ENCODE data around the gene DYSF. TPM values are rescaled to one million over a fixed set of nuclear protein-coding genes. Genes with fewer than 3 reads are reported as not detected.

Gene DYSF
- total RNA-seq, 1 donor: 0.18 TPM

GRCh38 chr2:71710367-71711132, 257.2 kb downstream of the DYSF start:
- no peak for DNase-seq (ENCODE audit: low read depth)

GRCh38 chr2:71711133-71711855, 257.9 kb downstream of the DYSF start:
- peak; percentile 68 for DNase-seq (ENCODE audit: low read depth)
- no peak overlapping the region for H3K4me3 ChIP-seq (ENCODE audit: low read depth, low read length)
- TF ChIP-seq CTCF (IDR thresholded peaks at IDR 0.05; ENCODE audit: insufficient read depth, low read length): no peak

More at GRCh38 chr2:71710367-71711132, 257.2 kb downstream of the DYSF start:
- no peak overlapping the region for H3K4me3 ChIP-seq (ENCODE audit: low read depth, low read length)
- TF ChIP-seq CTCF (IDR thresholded peaks at IDR 0.05; ENCODE audit: insufficient read depth, low read length): no peak

GRCh38 chr2:71712158-71712818, 258.9 kb downstream of the DYSF start:
- H3K4me3 ChIP-seq (ENCODE audit: low read depth, low read length): no peak overlapping the region
- no peak for TF ChIP-seq CTCF (IDR thresholded peaks at IDR 0.05; ENCODE audit: insufficient read depth, low read length)
- no peak for DNase-seq (ENCODE audit: low read depth)

- H3K4me3 ChIP-seq (ENCODE audit: low read depth, low read length): no peak overlapping the region
- no peak for TF ChIP-seq CTCF (IDR thresholded peaks at IDR 0.05; ENCODE audit: insufficient read depth, low read length)
- peak; percentile 61 for DNase-seq (ENCODE audit: low read depth)
Measured at GRCh38 chr2:71713581-71714580, 260.5 kb downstream of the DYSF start.

- TF ChIP-seq CTCF (IDR thresholded peaks at IDR 0.05; ENCODE audit: insufficient read depth, low read length): no peak
- no peak for DNase-seq (ENCODE audit: low read depth)
- H3K4me3 ChIP-seq (ENCODE audit: low read depth, low read length): no peak overlapping the region
Measured at GRCh38 chr2:71714601-71715240, 261.4 kb downstream of the DYSF start.

Measured in fibroblast of the aortic adventitia (primary cell).